GM12878 (cell line): Measurements from ENCODE around the gene AP3S2. TPM values are rescaled to one million over a fixed set of nuclear protein-coding genes. Genes with fewer than 3 reads are reported as not detected.

Experiments
- ATAC-seq: fragments of 200-7000 bp; cut with Tn5 transposase; 3 replicates; pipeline ENCODE4 v1.9.1; 2020; ENCODE audit warnings: mild to moderate bottlenecking, moderate library complexity
- BruUV-seq: library from RNA; stranded (reverse); fragments of 400-500 nt; replicated peaks from 2 replicates; lab custom pipeline; 2021; lab: Mats Ljungman, UMichigan
- CTCF ChIA-PET: fragments of 300-600 bp; sonication (Branson Sonifier 250); formaldehyde crosslinking; extraction: SDS; loops from one replicate; lab custom pipeline; 2021; ENCODE audit warnings: inconsistent platforms; lab: Yijun Ruan, JAX
- POLR2A ChIA-PET: fragments of 350-600 bp; formaldehyde crosslinking; extraction: SDS; loops from one replicate; lab custom pipeline; 2021; ENCODE audit warnings: inconsistent platforms; lab: Charles Lee
- RAD21 ChIA-PET: fragments of 300-600 bp; sonication (Branson Sonifier 250); formaldehyde crosslinking; loops from one replicate; lab custom pipeline; 2023; ENCODE audit warnings: antibody characterized with exemption; ENCODE audit not compliant: unreplicated experiment; lab: Charles Lee
- SMC1A ChIA-PET: fragments of 300-600 bp; sonication (Branson Sonifier 250); formaldehyde crosslinking; loops from one replicate; lab custom pipeline; 2023; ENCODE audit not compliant: unreplicated experiment, uncharacterized antibody; lab: Charles Lee
- DNase-seq: peaks from one replicate; pipeline ENCODE4 v3.0.0-alpha.2; 2011; ENCODE audit warnings: low read depth, low spot score
- FAIRE-seq: peaks from 3 replicates; lab custom pipeline; 2011; peaks lifted over from hg19 to GRCh38; lab: Jason Lieb, UNC
- H2AFZ ChIP-seq: 2 replicates; pipeline ENCODE4 v1.6.0; 2011; ENCODE audit warnings: low read depth, low read length, control low read depth; ENCODE audit not compliant: control insufficient read depth
- H3K27ac ChIP-seq: 2 replicates; pipeline ENCODE4 v1.5.1; 2011; ENCODE audit warnings: control low read depth; ENCODE audit not compliant: control insufficient read depth, insufficient read depth
- H3K27me3 ChIP-seq, 2 experiments: replicated peaks in 1 of 2; 2 replicates each; pipeline versions ENCODE4 v1.6.0 to v1.6.1; 2011; ENCODE audit warnings: low read length in 1 of 2; ENCODE audit not compliant: control insufficient read depth in 2 of 2, insufficient read depth in 2 of 2
- H3K36me3 ChIP-seq, 2 experiments: 2 replicates each; pipeline ENCODE4 v1.5.1; 2011; ENCODE audit warnings: low read length in 1 of 2; ENCODE audit not compliant: control insufficient read depth in 2 of 2, insufficient read depth in 2 of 2
- H3K4me1 ChIP-seq: 2 replicates; pipeline ENCODE4 v1.6.1; 2011; ENCODE audit warnings: mild to moderate bottlenecking, low read length, moderate library complexity, mixed read lengths; ENCODE audit not compliant: control insufficient read depth, insufficient read depth
- H3K4me2 ChIP-seq: 2 replicates; pipeline ENCODE4 v1.6.0; 2011; ENCODE audit warnings: control low read depth; ENCODE audit not compliant: control insufficient read depth, insufficient read depth
- H3K4me3 ChIP-seq: fragments of 200-600 bp; sonication (generic); 2 replicates; pipeline ENCODE4 v1.5.1; 2016
- H3K79me2 ChIP-seq: 2 replicates; pipeline ENCODE4 v1.6.0; 2011; ENCODE audit warnings: low read length; ENCODE audit not compliant: control insufficient read depth, insufficient read depth
- H3K9ac ChIP-seq: 2 replicates; pipeline ENCODE4 v1.8.0; 2011; ENCODE audit warnings: low read length, control low read depth, mixed read lengths; ENCODE audit not compliant: control insufficient read depth, insufficient read depth
- H3K9me3 ChIP-seq: replicated peaks from 3 replicates; pipeline ENCODE4 v1.5.1; 2011; ENCODE audit warnings: mild to moderate bottlenecking, low read length; ENCODE audit not compliant: control insufficient read depth, insufficient read depth
- H4K20me1 ChIP-seq: 2 replicates; pipeline ENCODE4 v1.6.0; 2011; ENCODE audit not compliant: control insufficient read depth, insufficient read depth
- EED ChIP-seq: sonication (generic); IDR thresholded peaks from 2 replicates; pipeline ENCODE4 v1.6.1; 2016; ENCODE audit warnings: antibody characterized with exemption, low read depth
- ESRRA ChIP-seq: IDR thresholded peaks from 2 replicates; pipeline ENCODE4 v1.6.1; 2012; ENCODE audit warnings: mild to moderate bottlenecking, low read length, improper control_type of control experiment
- HCFC1 ChIP-seq: fragments of 150-350 bp; IDR thresholded peaks from 2 replicates; pipeline ENCODE4 v1.6.1; 2014; ENCODE audit warnings: low read length
- IKZF1 ChIP-seq: fragments of 450-650 bp; conservative IDR thresholded peaks from 2 replicates; pipeline ENCODE4 v1.6.1; 2017; ENCODE audit warnings: antibody characterized with exemption, mild to moderate bottlenecking
- KAT2A ChIP-seq: conservative IDR thresholded peaks from 2 replicates; pipeline ENCODE4 v1.6.1; 2011; ENCODE audit warnings: low read depth, low read length; ENCODE audit not compliant: control insufficient read depth
- NR2C2 ChIP-seq: IDR thresholded peaks from 2 replicates; pipeline ENCODE4 v1.6.1; 2011; ENCODE audit warnings: borderline replicate concordance, low read depth; ENCODE audit not compliant: control insufficient read depth, insufficient read length
- RELA ChIP-seq: fragments of 450-650 bp; IDR thresholded peaks from 2 replicates; pipeline ENCODE4 v1.8.0; 2014; ENCODE audit warnings: borderline replicate concordance; ENCODE audit not compliant: partially characterized antibody
- RUNX3 ChIP-seq: IDR thresholded peaks from 2 replicates; pipeline ENCODE4 v1.6.1; 2012; ENCODE audit warnings: low read length, inconsistent platforms
- SPI1 ChIP-seq: IDR thresholded peaks from 2 replicates; pipeline ENCODE4 v1.6.1; 2011; ENCODE audit warnings: low read depth, mild to moderate bottlenecking, low read length, moderate library complexity, borderline replicate concordance; ENCODE audit not compliant: insufficient read depth
- TCF3 ChIP-seq: IDR thresholded peaks from 2 replicates; pipeline ENCODE4 v1.6.1; 2012; ENCODE audit warnings: low read depth, mild to moderate bottlenecking, low read length, borderline replicate concordance; ENCODE audit not compliant: insufficient read depth
- WRNIP1 ChIP-seq: IDR thresholded peaks from 2 replicates; pipeline ENCODE4 v1.6.1; 2011; ENCODE audit warnings: low read depth, low read length, improper control_type of control experiment, borderline replicate concordance
- WGBS: methylation state at CpG from one replicate; pipeline ENCODE4 v1.1.6; 2016; ENCODE audit warnings: low lambda C conversion rate; ENCODE audit not compliant: insufficient replicate concordance, insufficient coverage; ENCODE audit errors: missing lambda C conversion rate; 5-methylcytosine and 5-hydroxymethylcytosine counted together
- in situ Hi-C: fragments of 300-500 bp; cut with MboI; formaldehyde crosslinking; loops from 9 replicates; pipeline ENCODE4 v1.14.3; 2018; ENCODE audit warnings: mixed read lengths
- intact Hi-C: fragments of 100-400 bp; cut with micrococcal nuclease; formaldehyde crosslinking; loops from one replicate; pipeline ENCODE4 v1.14.2; 2022; ENCODE audit not compliant: unreplicated experiment
- polyA plus RNA-seq, 11 experiments: library from polyadenylated mRNA; depleted of rRNA in 4 of 11; unstranded in 6 of 11; stranded (reverse) in 5 of 11; fragments of >200 nt; fragmentation: Nextera tagmentation in 4 of 11; fragmentation: Illumina TruSeq in 1 of 11; extraction: Ambion mirVana in 4 of 11; extraction: Trizol in 1 of 11; gene quantifications; 1 replicate in 1 of 11; 2 replicates in 10 of 11; pipeline versions ENCODE4 v1.2.1 to v1.2.3, GENCODE V29; 2011 to 2016; ENCODE audit warnings: inconsistent platforms in 2 of 11, missing spikeins in 2 of 11, low read depth in 1 of 11
- total RNA-seq, 4 experiments: library from RNA; depleted of rRNA in 3 of 4; stranded (reverse); fragments of >200 nt in 3 of 4; fragmentation: Illumina TruSeq in 1 of 4; extraction: Trizol in 1 of 4; gene quantifications; 2 replicates each; pipeline versions ENCODE4 v1.2.1 to v1.2.3, GENCODE V29; 2013 to 2021
- TF ChIP-seq, protein P1 (sequence below): fragments of 450-650 bp; IDR thresholded peaks from 2 replicates; pipeline ENCODE4 v1.6.1; 2016; ENCODE audit warnings: mild to moderate bottlenecking

Gene AP3S2
- total and polyA plus RNA-seq, 10 of the 15 experiments (the other 5 are each of a cell fraction or from before 2014, with no cell fraction given) = 10.0 to 43.6 (median 26.0) TPM

DNA sequence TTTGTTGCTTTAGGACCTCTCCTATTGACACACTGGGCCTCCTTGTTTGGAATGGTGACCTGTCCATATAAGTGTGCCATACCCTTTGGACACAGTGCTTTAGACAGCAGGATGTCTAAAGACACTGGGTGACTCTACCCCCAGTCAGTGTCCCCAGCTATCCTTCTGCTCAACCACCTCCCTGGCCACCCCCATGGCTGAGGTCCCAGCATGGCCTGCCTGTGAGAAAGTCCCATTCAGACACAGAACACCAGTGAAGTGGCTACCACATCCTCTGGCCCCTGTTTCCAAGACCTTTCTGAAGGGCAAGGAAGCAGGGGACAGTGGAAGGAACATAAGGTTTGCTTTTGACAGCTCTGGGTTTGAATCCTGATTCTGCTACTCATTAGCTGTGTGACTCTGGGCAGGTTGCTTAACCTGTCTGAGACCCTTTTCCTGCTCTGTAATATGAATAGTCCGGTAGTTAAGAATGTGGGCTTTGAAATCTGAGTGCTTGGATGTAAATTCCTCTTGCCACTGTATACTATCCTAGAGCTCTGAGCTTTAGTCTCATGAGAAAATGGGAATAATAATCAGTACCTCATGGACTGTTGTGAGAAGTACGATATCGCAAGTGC, 6.3 kb upstream of the AP3S2 start:
- Histone ChIP-seq H3K79me2 (no peaks in the 10 kb centered on the region), H3K27ac (no peak overlapping the region), H4K20me1 (no peaks in the 10 kb centered on the region), H3K36me3 (no peaks in the 10 kb centered on the region), H3K4me3 (no peak overlapping the region), H3K27me3 (no peaks in the 10 kb centered on the region), H3K9ac (no peak overlapping the region), H3K4me1 (peaks cover 11% of the 10 kb centered on the region), H3K9me3 (no peaks in the 10 kb centered on the region), H2AFZ (no peak overlapping the region), H3K4me2 (no peak overlapping the region)
- ATAC-seq = no peak
- DNase-seq = no peak
- RAD21 ChIA-PET = interaction anchor here (1.4 to 3.4 kb wide), 2 partner anchors 131 to 170 kb away, joined by 3 to 41 read pairs; no protein-coding TSS in a partner anchor
- BruUV-seq = no TSS peak
- in situ Hi-C loops (loop anchor here (5.0 kb wide), 1 partner anchor 172 kb away; no protein-coding TSS in a partner anchor), intact Hi-C loops (loop anchor here (2.0 kb wide), 1 partner anchor 71 kb away; no protein-coding TSS in a partner anchor)
- no peak for TF ChIP-seq EED
- TF ChIP-seq HCFC1 = no peak
- TF ChIP-seq KAT2A = no peak
- FAIRE-seq = no peak
- SMC1A ChIA-PET = interaction anchor here (0.6 to 3.1 kb wide), 4 partner anchors 11 to 171 kb away, joined by 3 to 32 read pairs (median 3); no protein-coding TSS in a partner anchor
- CTCF ChIA-PET = interaction anchor here (1.1 to 3.6 kb wide), 7 partner anchors 9 to 186 kb away, joined by 4 to 85 read pairs (median 18); no protein-coding TSS in a partner anchor
- POLR2A ChIA-PET = no interaction called here
- 92% methylated on average over 3 of the region's 3 CpGs for WGBS

DNA sequence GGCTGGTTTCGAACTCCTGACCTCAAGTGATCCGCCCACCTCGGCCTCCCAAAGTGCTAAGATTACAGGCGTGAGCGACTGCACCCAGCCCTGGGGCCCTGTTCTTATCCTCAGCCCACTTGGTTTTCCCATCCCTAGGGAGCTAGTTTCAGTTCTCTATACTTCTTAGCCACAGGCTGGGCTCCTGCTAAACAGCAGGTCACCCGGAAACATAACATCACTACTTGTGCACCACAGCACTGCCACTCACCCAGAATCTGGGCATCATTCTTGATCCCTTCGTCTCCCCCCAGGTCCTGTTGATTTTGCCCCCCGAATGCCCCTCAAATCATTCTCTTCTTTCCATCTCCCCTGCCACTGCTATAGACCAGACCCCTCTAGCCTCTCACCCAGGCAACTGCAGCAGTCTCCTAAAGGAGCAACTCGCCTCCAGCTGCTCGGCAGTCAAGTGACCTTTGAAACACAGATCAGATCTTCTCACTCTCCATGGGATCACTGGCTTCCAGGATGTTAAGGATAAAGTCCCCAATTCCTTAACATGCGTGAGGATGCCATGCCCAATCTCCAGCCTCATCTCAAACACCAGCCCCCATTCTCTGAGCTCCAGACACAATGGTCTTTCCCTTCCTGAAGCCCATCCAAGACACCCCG, 5.6 kb upstream of the AP3S2 start:
- no TSS peak for BruUV-seq
- FAIRE-seq = no peak
- POLR2A ChIA-PET = no interaction called here
- TF ChIP-seq NR2C2 (no peak), KAT2A (no peak), TCF3 (no peak), SPI1 (peak; percentile 24; the same call in 1 of the 2 replicates), RUNX3 (no peak; the same call in 1 of the 2 replicates), ESRRA (no peak), WRNIP1 (no peak), IKZF1 (0 out of 2 replicates have a peak, but pooled peaks have one; percentile 51), RELA (no peak)
- TF ChIP-seq, protein P1, sequence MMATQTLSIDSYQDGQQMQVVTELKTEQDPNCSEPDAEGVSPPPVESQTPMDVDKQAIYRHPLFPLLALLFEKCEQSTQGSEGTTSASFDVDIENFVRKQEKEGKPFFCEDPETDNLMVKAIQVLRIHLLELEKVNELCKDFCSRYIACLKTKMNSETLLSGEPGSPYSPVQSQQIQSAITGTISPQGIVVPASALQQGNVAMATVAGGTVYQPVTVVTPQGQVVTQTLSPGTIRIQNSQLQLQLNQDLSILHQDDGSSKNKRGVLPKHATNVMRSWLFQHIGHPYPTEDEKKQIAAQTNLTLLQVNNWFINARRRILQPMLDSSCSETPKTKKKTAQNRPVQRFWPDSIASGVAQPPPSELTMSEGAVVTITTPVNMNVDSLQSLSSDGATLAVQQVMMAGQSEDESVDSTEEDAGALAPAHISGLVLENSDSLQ = peak; percentile 30; the same call in 1 of the 2 replicates

More for the DNA sequence above, 5.6 kb upstream of the AP3S2 start:
- RAD21 ChIA-PET = interaction anchor here (1.2 to 3.4 kb wide), 4 partner anchors 132 to 187 kb away, joined by 3 to 41 read pairs (median 12); no protein-coding TSS in a partner anchor
- in situ Hi-C loops (loop anchor here (5.0 kb wide), 1 partner anchor 173 kb away; no protein-coding TSS in a partner anchor), intact Hi-C loops (loop anchor here (2.0 kb wide), 1 partner anchor 71 kb away; no protein-coding TSS in a partner anchor)
- Histone ChIP-seq H3K27ac (no peak overlapping the region), H4K20me1 (no peaks in the 10 kb centered on the region), H2AFZ (no peak overlapping the region), H3K4me3 (no peak overlapping the region), H3K79me2 (no peaks in the 10 kb centered on the region), H3K9me3 (no peaks in the 10 kb centered on the region), H3K4me2 (no peak overlapping the region), H3K9ac (no peak overlapping the region), H3K36me3 (no peaks in the 10 kb centered on the region), H3K27me3 (no peaks in the 10 kb centered on the region), H3K4me1 (peaks cover 11% of the 10 kb centered on the region)
- SMC1A ChIA-PET = interaction anchor here (0.6 to 3.1 kb wide), 4 partner anchors 11 to 172 kb away, joined by 3 to 32 read pairs (median 5); no protein-coding TSS in a partner anchor
- 44% methylated on average over 12 of the region's 12 CpGs for WGBS
- no peak for DNase-seq
- CTCF ChIA-PET = interaction anchor here (1.1 to 3.6 kb wide), 13 partner anchors 9 to 322 kb away, joined by 3 to 85 read pairs (median 5); no protein-coding TSS in a partner anchor
- ATAC-seq = peak; percentile 11; the same call in 2 of the 3 replicates
